Measurements from ENCODE around the gene FNDC11.

The FNDC11 gene

GRCh38 chr20:63595416-63596127 lies 41.6 kb downstream of the FNDC11 start:
- no peak for TF ChIP-seq CTCF (conservative IDR thresholded peaks at IDR 0.05; ENCODE audit: low read depth, low read length)
- no peak overlapping the region for H3K4me2 ChIP-seq
- H3K36me3 ChIP-seq (ENCODE audit: insufficient read depth), result no peaks in the 10 kb centered on the region
- H3K4me1 ChIP-seq (ENCODE audit: low read depth, poor library complexity, severe bottlenecking), result no peaks in the 10 kb centered on the region
- no peak overlapping the region for H2AFZ ChIP-seq (ENCODE audit: low read depth)
- no peak overlapping the region for H3K9ac ChIP-seq
- no peaks in the 10 kb centered on the region for H4K20me1 ChIP-seq (ENCODE audit: insufficient read depth)
- no peaks in the 10 kb centered on the region for H3K27me3 ChIP-seq (ENCODE audit: insufficient read depth, low read depth)
- H3K79me2 ChIP-seq (ENCODE audit: insufficient read depth, low read depth), result no peaks in the 10 kb centered on the region
- H3K4me3 ChIP-seq (IDR thresholded peaks at IDR 0.05; ENCODE audit: insufficient read depth, low read depth, low read length), result no peak overlapping the region
- no peak overlapping the region for H3K27ac ChIP-seq

- Histone ChIP-seq H3K36me3 (ENCODE audit: insufficient read depth) (0 out of 2 replicates have a peak, but pooled peaks cover 3% of the 10 kb centered on the region), H3K9ac (no peak overlapping the region), H4K20me1 (ENCODE audit: insufficient read depth) (no peaks in the 10 kb centered on the region), H3K4me2 (no peak overlapping the region), H3K27ac (no peak overlapping the region), H2AFZ (ENCODE audit: low read depth) (no peak overlapping the region), H3K4me3 (IDR thresholded peaks at IDR 0.05; ENCODE audit: insufficient read depth, low read depth, low read length) (no peak overlapping the region), H3K4me1 (ENCODE audit: low read depth, poor library complexity, severe bottlenecking) (no peaks in the 10 kb centered on the region), H3K79me2 (ENCODE audit: insufficient read depth, low read depth) (no peaks in the 10 kb centered on the region), H3K27me3 (ENCODE audit: insufficient read depth, low read depth) (no peaks in the 10 kb centered on the region)
- no peak for TF ChIP-seq CTCF (conservative IDR thresholded peaks at IDR 0.05; ENCODE audit: low read depth, low read length)
Observed at GRCh38 chr20:63596423-63596822, 42.5 kb downstream of the FNDC11 start.

GRCh38 chr20:63597651-63598478 lies 43.9 kb downstream of the FNDC11 start:
- Histone ChIP-seq H2AFZ (ENCODE audit: low read depth) (no peak overlapping the region), H3K9ac (no peak overlapping the region), H3K4me1 (ENCODE audit: low read depth, poor library complexity, severe bottlenecking) (no peaks in the 10 kb centered on the region), H3K4me3 (IDR thresholded peaks at IDR 0.05; ENCODE audit: insufficient read depth, low read depth, low read length) (no peak overlapping the region), H3K4me2 (no peak overlapping the region), H3K79me2 (ENCODE audit: insufficient read depth, low read depth) (no peaks in the 10 kb centered on the region), H4K20me1 (ENCODE audit: insufficient read depth) (no peaks in the 10 kb centered on the region), H3K36me3 (ENCODE audit: insufficient read depth) (peaks cover 7% of the 10 kb centered on the region; the same call in 1 of the 2 replicates), H3K27me3 (ENCODE audit: insufficient read depth, low read depth) (no peaks in the 10 kb centered on the region), H3K27ac (no peak overlapping the region)
- no peak for TF ChIP-seq CTCF (conservative IDR thresholded peaks at IDR 0.05; ENCODE audit: low read depth, low read length)

- H3K79me2 ChIP-seq (ENCODE audit: insufficient read depth, low read depth), result no peaks in the 10 kb centered on the region
- no peaks in the 10 kb centered on the region for H4K20me1 ChIP-seq (ENCODE audit: insufficient read depth)
- H3K27ac ChIP-seq, result no peak overlapping the region
- H2AFZ ChIP-seq (ENCODE audit: low read depth), result no peak overlapping the region
- TF ChIP-seq CTCF (conservative IDR thresholded peaks at IDR 0.05; ENCODE audit: low read depth, low read length), result no peak
- no peaks in the 10 kb centered on the region for H3K27me3 ChIP-seq (ENCODE audit: insufficient read depth, low read depth)
- H3K4me3 ChIP-seq (IDR thresholded peaks at IDR 0.05; ENCODE audit: insufficient read depth, low read depth, low read length), result no peak overlapping the region
- H3K9ac ChIP-seq, result no peak overlapping the region
- no peak overlapping the region for H3K4me2 ChIP-seq
- H3K4me1 ChIP-seq (ENCODE audit: low read depth, poor library complexity, severe bottlenecking), result no peaks in the 10 kb centered on the region
- peaks cover 10% of the 10 kb centered on the region; the same call in 1 of the 2 replicates for H3K36me3 ChIP-seq (ENCODE audit: insufficient read depth)
Observed at GRCh38 chr20:63598479-63599395, 44.8 kb downstream of the FNDC11 start.
